Vagina (tissue), 2 donors: ENCODE results near the gene LDLRAD4. TPM values are rescaled to one million over a fixed set of nuclear protein-coding genes. Genes with fewer than 3 reads are reported as not detected.

Experiments used
- DNase-seq, 2 donors: peaks; one replicate each; pipeline ENCODE4 v3.0.0-alpha.2; 2017; ENCODE audit errors: extremely low spot score in 2 of 2
- H3K27ac ChIP-seq: fragments of 200-600 bp; sonication (generic); one replicate; pipeline ENCODE4 v1.5.1; 2019
- H3K27me3 ChIP-seq: fragments of 200-600 bp; sonication (generic); one replicate; pipeline ENCODE4 v1.5.1; 2019
- H3K36me3 ChIP-seq, 2 donors: fragments of 200-600 bp; sonication (generic); one replicate each; pipeline ENCODE4 v1.5.1; 2017 to 2019
- H3K4me1 ChIP-seq: fragments of 200-600 bp; sonication (generic); one replicate; pipeline ENCODE4 v1.5.1; 2019
- H3K4me3 ChIP-seq, 2 donors: fragments of 200-600 bp; sonication (generic); 1 replicate in 1 of 2; 2 replicates in 1 of 2; pipeline ENCODE4 v1.5.1; 2016 to 2019
- H3K9me3 ChIP-seq: fragments of 200-600 bp; sonication (generic); one replicate; pipeline ENCODE4 v1.5.1; 2019
- POLR2A ChIP-seq, 2 donors: fragments of 450-650 bp; IDR thresholded peaks; one replicate each; pipeline ENCODE4 v1.6.1; 2017; ENCODE audit warnings: antibody characterized with exemption in 2 of 2, mild to moderate bottlenecking in 2 of 2, moderate library complexity in 2 of 2
- POLR2AphosphoS5 ChIP-seq, 2 donors: sonication (generic); formaldehyde crosslinking; IDR thresholded peaks; one replicate each; pipeline ENCODE4 v1.9.0; 2017; ENCODE audit warnings: antibody characterized with exemption in 2 of 2, mild to moderate bottlenecking in 2 of 2, low read depth in 1 of 2; ENCODE audit not compliant: insufficient read depth in 1 of 2
- intact Hi-C: fragments of 100-400 bp; cut with DNase I; formaldehyde crosslinking; loops from one replicate; pipeline ENCODE4 v1.15.1; 2023
- total RNA-seq: library from RNA; depleted of rRNA; stranded (reverse); fragments of >200 nt; gene quantifications from one replicate; pipeline ENCODE4 v1.2.3, GENCODE V29; 2016
- TF ChIP-seq, protein P1 (sequence below), 3 experiments: fragments of 450-650 bp in 2 of 3; fragments of 200-600 bp in 1 of 3; sonication (generic) in 1 of 3; IDR thresholded peaks; one replicate each; pipeline ENCODE4 v1.5.1; 2017 to 2019; ENCODE audit warnings: antibody characterized with exemption in 3 of 3, mild to moderate bottlenecking in 2 of 3, moderate library complexity in 2 of 3

Gene LDLRAD4
- total RNA-seq, 1 donor from 2014 or later: 24.3 TPM

DNA sequence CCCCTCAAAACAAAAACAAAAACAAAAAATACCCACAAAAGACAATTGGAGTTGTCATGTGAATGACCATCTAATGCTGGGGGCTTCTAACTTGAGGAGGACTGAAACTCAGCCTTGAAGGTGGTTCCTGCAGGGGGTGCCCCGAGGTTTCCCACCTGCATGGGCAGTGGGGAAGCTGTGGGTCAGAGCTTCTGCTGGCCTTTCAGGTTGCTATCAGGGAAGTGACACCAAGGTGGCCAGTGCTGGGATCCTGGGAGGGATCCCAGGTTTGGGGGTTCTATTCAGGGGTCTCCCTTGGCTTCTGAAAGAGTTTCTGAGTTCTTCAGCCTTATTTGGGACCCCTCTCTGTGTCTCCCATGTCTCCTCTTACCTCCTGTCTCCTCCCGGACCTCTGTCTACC lies 62.8 kb downstream of the LDLRAD4 start:
- no peaks in the 10 kb centered on the region for H3K36me3 ChIP-seq
- no peak overlapping the region for H3K27ac ChIP-seq
- no peak for DNase-seq
- H3K4me3 ChIP-seq: no peak overlapping the region
- no peaks in the 10 kb centered on the region for H3K27me3 ChIP-seq
- peaks cover 9% of the 10 kb centered on the region for H3K4me1 ChIP-seq
- intact Hi-C loops: loop anchor here (1.0 kb wide), 1 partner anchor 25 kb away; no protein-coding TSS in a partner anchor
- no peaks in the 10 kb centered on the region for H3K9me3 ChIP-seq
- TF ChIP-seq POLR2AphosphoS5 (IDR thresholded peaks at IDR 0.05; ENCODE audit: insufficient read depth in 1 of 2, low read depth in 1 of 2) (no peak), POLR2A (IDR thresholded peaks at IDR 0.05) (no peak)
- TF ChIP-seq, protein P1, sequence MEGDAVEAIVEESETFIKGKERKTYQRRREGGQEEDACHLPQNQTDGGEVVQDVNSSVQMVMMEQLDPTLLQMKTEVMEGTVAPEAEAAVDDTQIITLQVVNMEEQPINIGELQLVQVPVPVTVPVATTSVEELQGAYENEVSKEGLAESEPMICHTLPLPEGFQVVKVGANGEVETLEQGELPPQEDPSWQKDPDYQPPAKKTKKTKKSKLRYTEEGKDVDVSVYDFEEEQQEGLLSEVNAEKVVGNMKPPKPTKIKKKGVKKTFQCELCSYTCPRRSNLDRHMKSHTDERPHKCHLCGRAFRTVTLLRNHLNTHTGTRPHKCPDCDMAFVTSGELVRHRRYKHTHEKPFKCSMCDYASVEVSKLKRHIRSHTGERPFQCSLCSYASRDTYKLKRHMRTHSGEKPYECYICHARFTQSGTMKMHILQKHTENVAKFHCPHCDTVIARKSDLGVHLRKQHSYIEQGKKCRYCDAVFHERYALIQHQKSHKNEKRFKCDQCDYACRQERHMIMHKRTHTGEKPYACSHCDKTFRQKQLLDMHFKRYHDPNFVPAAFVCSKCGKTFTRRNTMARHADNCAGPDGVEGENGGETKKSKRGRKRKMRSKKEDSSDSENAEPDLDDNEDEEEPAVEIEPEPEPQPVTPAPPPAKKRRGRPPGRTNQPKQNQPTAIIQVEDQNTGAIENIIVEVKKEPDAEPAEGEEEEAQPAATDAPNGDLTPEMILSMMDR (IDR thresholded peaks at IDR 0.05): no peak

DNA sequence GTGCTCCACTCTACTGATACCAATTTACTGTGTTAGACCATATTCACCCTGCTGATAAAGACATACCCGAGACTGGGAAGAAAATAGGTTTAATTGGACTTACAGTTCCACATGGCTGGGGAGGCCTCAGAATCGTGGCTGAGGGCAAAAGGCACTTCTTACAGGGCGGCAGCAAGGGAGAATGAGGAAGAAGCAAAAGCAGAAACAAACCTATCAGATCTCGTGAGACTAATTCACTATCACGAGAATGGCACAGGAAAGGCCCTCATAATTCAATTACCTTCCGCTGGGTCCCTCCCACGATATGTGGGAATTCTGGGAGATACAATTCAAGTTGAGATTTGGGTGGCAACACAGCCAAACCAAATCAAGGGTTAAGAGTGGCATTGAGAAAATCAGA lies 65.2 kb downstream of the LDLRAD4 start:
- Histone ChIP-seq H3K9me3 (no peaks in the 10 kb centered on the region), H3K4me3 (no peak overlapping the region), H3K27ac (no peak overlapping the region), H3K27me3 (no peaks in the 10 kb centered on the region), H3K36me3 (no peaks in the 10 kb centered on the region), H3K4me1 (peaks cover 9% of the 10 kb centered on the region)
- intact Hi-C loops: no loop called here
- TF ChIP-seq, protein P1 (IDR thresholded peaks at IDR 0.05): no peak
- TF ChIP-seq POLR2AphosphoS5 (IDR thresholded peaks at IDR 0.05; ENCODE audit: insufficient read depth in 1 of 2, low read depth in 1 of 2): no peak
- no peak for TF ChIP-seq POLR2A (IDR thresholded peaks at IDR 0.05)
- DNase-seq: no peak

DNA sequence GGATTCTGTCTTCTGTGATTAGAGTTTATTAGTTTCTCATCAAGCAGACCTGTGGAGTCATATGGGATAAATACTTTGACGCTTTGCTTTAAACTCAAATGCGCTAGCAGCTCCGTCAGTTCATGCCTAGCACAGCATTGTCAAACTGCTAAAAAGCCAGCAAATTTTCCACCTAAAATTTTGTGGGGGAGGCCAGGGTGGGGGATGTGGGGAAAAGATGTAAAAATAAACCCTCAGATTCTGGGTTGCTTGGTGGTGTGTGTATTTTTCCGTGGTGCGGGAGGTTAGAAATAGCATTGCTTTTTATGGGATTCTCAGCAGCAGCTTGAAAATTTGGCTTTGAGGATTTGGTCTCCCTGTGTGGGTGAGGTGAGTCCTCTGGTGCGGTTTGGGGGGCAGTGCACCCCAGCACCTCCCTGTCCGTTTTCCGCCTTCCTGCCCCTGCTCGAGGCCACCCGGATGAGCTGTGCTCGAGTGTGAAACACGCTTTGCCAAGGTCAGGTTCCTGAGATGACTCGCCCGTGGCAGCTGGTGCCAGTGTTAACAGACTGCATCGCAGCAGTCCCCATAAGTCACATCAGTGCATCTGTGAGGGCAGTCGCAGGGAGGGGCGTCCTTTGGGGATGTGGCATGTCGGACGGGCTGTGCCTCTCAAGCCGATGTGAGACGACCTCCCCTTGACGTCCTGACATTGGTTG lies 65.9 kb downstream of the LDLRAD4 start:
- Histone ChIP-seq H3K36me3 (no peaks in the 10 kb centered on the region), H3K27me3 (no peaks in the 10 kb centered on the region), H3K4me1 (peaks cover 9% of the 10 kb centered on the region), H3K27ac (no peak overlapping the region), H3K4me3 (no peak overlapping the region), H3K9me3 (no peaks in the 10 kb centered on the region)
- intact Hi-C loops: no loop called here
- TF ChIP-seq POLR2AphosphoS5 (IDR thresholded peaks at IDR 0.05; ENCODE audit: insufficient read depth in 1 of 2, low read depth in 1 of 2) (no peak), POLR2A (IDR thresholded peaks at IDR 0.05) (no peak)
- TF ChIP-seq, protein P1 (IDR thresholded peaks at IDR 0.05): no peak
- no peak for DNase-seq

DNA sequence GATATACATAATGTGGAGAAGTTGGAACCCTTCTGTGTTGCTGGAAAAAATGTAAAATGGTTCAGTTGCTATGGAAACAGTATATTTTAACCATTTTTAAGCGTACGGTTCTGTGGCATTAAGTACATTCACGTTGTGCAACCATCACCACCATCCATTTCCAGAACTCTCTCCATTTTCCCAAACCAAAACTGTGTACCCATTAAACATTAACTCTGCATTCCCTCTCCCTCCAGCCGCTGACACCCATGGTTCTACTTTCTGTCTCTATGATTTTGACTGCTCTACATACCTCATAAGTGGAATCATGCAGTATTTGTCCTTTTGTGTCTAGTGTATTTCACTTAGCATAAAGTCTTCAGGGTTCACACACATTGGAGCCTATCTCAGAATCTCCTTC lies 67.3 kb downstream of the LDLRAD4 start:
- intact Hi-C loops: no loop called here

More for the DNA sequence above, 67.3 kb downstream of the LDLRAD4 start:
- Histone ChIP-seq H3K9me3 (no peaks in the 10 kb centered on the region), H3K36me3 (no peaks in the 10 kb centered on the region), H3K4me3 (no peak overlapping the region), H3K4me1 (peaks cover 15% of the 10 kb centered on the region), H3K27ac (no peak overlapping the region), H3K27me3 (no peaks in the 10 kb centered on the region)
- DNase-seq: no peak
- TF ChIP-seq POLR2AphosphoS5 (IDR thresholded peaks at IDR 0.05; ENCODE audit: insufficient read depth in 1 of 2, low read depth in 1 of 2) (no peak), POLR2A (IDR thresholded peaks at IDR 0.05) (no peak)
- TF ChIP-seq, protein P1 (IDR thresholded peaks at IDR 0.05): no peak
